HG03457 (cell line): ENCODE results near the gene PRKCB.

ENCODE experiments used
- ATAC-seq: cut with Tn5 transposase; IDR thresholded peaks from one replicate; pipeline ENCODE4 v1.9.1; 2021; ENCODE audit warnings: moderate number of reproducible peaks; ENCODE audit not compliant: unreplicated experiment

PRKCB gene

GRCh38 chr16:24036038-24036543 is 200.3 kb downstream of the PRKCB start:
- no peak for ATAC-seq

- ATAC-seq = no peak
Measured at GRCh38 chr16:24036614-24037013, 200.8 kb downstream of the PRKCB start.

- ATAC-seq = no peak
Measured at GRCh38 chr16:24037335-24037734, 201.6 kb downstream of the PRKCB start.

GRCh38 chr16:24041834-24042631 is 206.2 kb downstream of the PRKCB start:
- peak; percentile 64 for ATAC-seq

GRCh38 chr16:24044467-24044866 is 208.7 kb downstream of the PRKCB start:
- ATAC-seq = no peak

- ATAC-seq = no peak
Measured at GRCh38 chr16:24045641-24046040, 209.9 kb downstream of the PRKCB start.

- no peak for ATAC-seq
Measured at GRCh38 chr16:24046442-24046841, 210.7 kb downstream of the PRKCB start.

DNA sequence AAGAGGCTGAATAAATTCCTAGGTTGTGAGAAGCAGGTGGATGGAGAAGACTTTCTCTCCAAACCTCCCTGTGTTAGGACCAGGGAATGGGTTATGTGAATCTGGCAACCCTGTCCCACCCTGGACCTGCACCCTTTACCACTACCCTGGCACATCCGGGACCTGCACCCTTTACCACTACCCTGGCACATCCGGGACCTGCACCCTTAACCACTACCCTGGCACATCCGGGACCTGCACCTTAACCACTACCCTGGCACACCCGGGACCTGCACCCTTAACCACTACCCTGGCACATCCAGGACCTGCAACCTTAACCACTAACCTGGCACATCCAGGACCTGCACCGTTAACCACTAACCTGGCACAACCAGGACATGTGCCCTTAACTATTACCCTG is 213.3 kb downstream of the PRKCB start:
- ATAC-seq = no peak

DNA sequence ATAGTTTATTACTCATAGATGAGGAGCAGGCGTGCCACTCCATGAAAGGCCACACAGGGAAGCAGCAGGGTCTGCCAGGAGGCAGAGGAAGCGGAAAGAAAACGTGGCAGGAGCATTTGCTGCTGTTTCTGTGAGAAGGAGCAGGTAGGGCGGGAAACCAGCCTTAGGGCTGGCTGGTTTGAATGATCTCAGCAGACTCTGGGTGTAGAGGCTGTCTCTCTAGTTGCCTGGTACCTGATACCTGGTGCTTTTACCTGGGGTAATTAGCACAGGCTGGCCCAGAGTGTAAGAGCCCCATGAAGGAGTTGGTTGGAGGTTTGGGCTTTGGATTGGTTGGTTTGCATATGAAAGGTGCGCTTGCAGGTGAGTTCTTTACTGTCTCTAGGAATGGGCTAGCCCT is 215.3 kb downstream of the PRKCB start:
- ATAC-seq = no peak

- no peak for ATAC-seq
Measured at GRCh38 chr16:24052329-24053098, 216.7 kb downstream of the PRKCB start.

DNA sequence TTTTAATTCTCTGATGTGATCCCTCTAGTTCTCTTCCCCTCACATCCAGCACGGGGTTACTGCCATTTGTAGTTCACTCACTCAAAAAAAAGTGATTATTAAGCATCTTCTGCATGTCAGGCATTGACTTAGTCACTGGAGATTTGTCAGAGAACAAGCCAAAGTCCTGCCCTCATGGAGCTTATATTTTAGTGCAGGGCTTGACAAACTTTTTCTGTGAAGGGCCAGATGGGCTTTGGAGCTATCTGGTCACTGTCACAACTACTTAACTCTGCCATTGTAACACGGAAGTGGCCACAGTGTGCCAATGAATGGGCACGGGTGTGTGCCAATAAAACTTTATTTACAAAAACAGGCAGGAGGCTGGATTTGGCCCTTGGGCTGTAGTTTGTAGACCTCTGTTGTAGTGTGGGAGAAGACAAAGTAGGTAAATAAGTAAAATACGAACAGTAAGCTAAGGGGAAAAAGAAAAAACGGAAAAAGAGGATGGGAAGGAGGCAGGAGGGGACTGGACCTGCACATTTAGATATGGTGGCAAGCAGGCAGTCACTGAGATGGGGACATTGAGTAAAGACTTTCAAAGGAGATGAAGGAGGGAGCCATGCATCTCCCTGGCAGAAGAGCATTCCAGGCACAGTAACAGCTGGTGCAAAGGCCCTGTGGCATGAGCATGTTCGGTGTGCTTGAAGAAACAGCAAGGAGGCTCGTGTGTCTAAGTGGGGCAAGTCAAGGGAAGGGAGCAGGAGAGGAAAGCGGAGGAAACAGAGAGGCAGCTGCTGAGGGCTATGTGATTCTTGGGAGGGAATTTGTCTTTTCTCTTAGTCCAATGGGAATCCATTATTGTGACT is 217.5 kb downstream of the PRKCB start:
- ATAC-seq = no peak

DNA sequence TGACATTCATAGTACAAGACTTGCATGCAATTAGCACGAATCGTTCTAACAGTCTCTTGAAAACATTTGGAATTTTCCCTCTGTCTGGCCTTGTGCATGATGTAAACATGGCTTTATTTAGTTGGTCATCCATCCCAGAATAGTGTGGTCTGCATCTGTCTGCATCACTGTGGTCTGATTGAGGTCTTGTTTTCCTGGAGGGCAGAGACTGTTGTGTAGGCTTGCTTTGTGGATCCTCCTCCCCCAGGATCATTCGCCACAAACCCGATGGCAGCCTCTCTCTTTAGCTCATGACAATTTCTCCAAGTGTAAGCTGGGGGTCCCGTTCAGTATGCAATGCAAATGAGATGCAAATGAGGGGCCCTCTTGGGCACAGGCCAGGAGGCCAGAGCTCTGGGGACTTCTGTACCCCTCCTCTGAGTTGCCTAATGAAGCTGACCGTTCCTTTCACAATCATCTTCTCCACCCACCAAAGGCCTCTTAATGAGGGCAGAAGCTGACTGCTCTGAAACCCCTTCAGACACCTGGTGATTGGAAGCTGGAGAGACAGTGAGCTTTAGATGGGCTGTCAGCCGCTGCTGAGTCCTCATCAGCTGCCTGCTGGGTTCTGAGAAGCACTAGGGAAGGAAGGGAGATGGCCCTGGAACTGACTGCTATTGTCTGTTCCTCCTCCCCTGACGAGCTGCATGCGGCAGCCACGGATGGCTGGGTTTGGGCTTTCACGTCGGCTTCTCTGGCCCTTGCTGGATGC is 219.1 kb downstream of the PRKCB start:
- no peak for ATAC-seq

DNA sequence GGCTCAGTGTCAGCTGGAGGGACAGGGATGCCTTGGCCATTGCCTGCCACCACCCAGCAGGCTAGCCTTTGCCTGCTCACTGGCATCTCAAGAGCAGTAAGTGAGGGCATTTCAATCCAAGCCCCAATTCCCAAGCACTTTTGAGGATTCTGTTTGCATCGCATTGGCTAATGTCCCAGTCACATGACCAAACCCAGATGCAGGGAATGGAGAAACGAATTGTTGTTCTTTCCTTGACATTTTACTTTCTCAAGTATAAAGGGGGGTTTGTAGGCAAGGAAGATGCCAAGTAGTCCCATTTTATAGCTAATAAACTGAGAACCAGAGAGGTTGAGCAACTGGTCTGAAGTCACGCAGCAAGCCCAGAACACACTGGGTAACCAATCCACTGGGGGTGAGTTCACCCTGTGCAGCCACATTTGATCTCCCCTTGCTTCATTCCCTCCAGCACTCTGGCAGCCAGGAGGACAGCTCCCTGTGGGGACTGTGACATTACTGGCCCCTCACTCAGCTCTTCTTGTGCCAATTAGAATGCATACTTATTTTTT is 226.6 kb downstream of the PRKCB start:
- ATAC-seq = no peak

- ATAC-seq = no peak
Measured at GRCh38 chr16:24069036-24069590, 233.3 kb downstream of the PRKCB start.

DNA sequence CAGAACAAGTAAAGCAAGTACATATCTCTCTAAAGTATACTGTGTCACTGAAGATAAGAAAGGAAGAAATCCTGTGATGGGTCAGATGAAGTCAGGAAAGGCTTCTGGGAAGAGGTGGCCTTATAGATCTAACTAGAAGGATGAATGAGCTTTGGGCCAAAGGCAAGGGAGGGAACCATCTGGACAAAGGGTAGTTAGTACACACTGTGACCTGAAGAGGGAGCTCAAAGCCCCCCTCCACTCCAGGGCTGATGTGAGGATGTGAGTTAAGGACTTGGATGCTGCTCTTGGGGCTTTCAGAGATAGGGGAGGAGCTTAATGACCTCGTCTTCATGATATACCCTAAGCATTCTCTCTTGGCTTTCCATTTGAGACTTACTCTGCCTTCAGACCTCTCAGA is 235.1 kb downstream of the PRKCB start:
- no peak for ATAC-seq

DNA sequence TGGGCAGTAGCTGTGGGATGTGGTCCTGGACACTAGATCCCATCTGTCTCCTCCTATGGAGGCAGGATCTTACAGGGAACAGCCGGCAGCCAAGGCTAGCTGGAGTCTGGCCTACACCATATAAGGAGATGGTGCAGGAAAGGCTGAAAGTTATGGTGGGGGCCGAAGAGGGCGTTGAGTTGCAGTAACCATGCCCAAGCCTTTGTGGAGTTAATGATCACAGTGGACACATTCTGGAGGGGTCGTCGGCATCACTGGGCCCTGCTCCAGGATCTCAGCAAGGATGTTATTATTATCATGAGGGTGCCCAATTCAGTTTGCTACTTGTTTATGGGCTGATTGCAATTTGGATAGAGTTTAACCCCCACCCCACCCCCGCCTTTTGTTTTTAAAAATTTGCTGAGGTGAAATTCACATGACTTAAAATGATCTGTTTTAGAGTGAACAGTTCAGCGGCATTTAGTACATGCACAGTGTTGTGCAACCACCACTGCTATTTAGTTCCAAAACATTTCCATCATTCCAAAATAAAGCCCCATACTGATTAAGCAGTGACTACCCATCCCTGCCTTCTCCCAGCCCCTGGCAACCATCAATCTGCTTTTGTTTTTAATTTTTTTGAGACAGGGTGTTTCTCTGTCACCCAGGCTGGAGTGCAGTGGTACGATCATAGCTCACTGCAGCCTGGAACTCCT is 236.0 kb downstream of the PRKCB start:
- no peak for ATAC-seq

- no peak for ATAC-seq
Measured at GRCh38 chr16:24073321-24073720, 237.5 kb downstream of the PRKCB start.

- no peak for ATAC-seq
Measured at GRCh38 chr16:24074574-24074973, 238.8 kb downstream of the PRKCB start.

DNA sequence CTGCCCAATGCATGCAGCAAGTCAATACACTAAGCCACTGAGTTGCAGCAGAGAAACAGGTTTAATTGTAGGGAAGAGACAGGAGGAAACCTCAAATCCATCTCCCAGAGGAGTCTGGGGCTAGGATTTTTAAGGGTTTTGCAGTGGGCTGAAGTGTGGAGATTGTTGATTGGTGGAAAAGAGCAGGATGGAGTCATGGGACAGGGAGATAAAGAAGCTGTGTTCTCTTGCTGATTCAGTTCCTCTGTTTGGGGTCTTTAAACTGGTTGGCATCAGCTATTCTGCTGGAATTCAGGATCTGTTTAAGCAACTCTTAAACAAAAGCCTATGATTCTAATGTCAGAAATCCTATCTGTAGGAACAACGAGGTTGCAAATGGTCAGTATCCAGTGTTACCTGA is 239.5 kb downstream of the PRKCB start:
- ATAC-seq = no peak
